Hepatocyte (in vitro differentiated cells): ENCODE data around the gene HK3. TPM values are rescaled to one million over a fixed set of nuclear protein-coding genes. Genes with fewer than 3 reads are reported as not detected.

ENCODE experiments used
- DNase-seq: peaks from one replicate; pipeline ENCODE4 v3.0.0-alpha.2; 2016; ENCODE audit warnings: low spot score
- H2AFZ ChIP-seq: fragments of 200-600 bp; sonication (generic); 2 replicates; pipeline ENCODE4 v1.6.0; 2016; ENCODE audit warnings: antibody characterized with exemption, mild to moderate bottlenecking
- H3K27ac ChIP-seq: fragments of 200-600 bp; sonication (generic); 2 replicates; pipeline ENCODE4 v1.5.1; 2016; ENCODE audit warnings: mild to moderate bottlenecking
- H3K27me3 ChIP-seq: fragments of 200-600 bp; sonication (generic); 2 replicates; pipeline ENCODE4 v1.6.1; 2016
- H3K36me3 ChIP-seq: fragments of 200-600 bp; sonication (generic); replicated peaks from 2 replicates; pipeline ENCODE4 v1.5.1; 2016; ENCODE audit warnings: low read depth; ENCODE audit not compliant: insufficient read depth
- H3K4me1 ChIP-seq: fragments of 200-600 bp; sonication (generic); 2 replicates; pipeline ENCODE4 v1.5.1; 2016; ENCODE audit warnings: mild to moderate bottlenecking, moderate library complexity; ENCODE audit not compliant: insufficient read depth
- H3K4me2 ChIP-seq: fragments of 200-600 bp; sonication (generic); 2 replicates; pipeline ENCODE4 v1.6.0; 2016
- H3K4me3 ChIP-seq: fragments of 200-600 bp; sonication (generic); 2 replicates; pipeline ENCODE4 v1.5.1; 2016; ENCODE audit warnings: mild to moderate bottlenecking
- H3K79me2 ChIP-seq: fragments of 200-600 bp; sonication (generic); 2 replicates; pipeline ENCODE4 v1.6.0; 2017; ENCODE audit warnings: mild to moderate bottlenecking
- H3K9me2 ChIP-seq: fragments of 200-600 bp; sonication (generic); replicated peaks from 2 replicates; pipeline ENCODE4 v1.6.0; 2017; ENCODE audit warnings: mild to moderate bottlenecking; ENCODE audit not compliant: insufficient read depth
- H3K9me3 ChIP-seq: fragments of 200-600 bp; sonication (generic); 2 replicates; pipeline ENCODE4 v1.5.1; 2016; ENCODE audit warnings: low read depth, mild to moderate bottlenecking
- H4K20me1 ChIP-seq: fragments of 200-600 bp; sonication (generic); 2 replicates; pipeline ENCODE4 v1.6.0; 2016; ENCODE audit warnings: mild to moderate bottlenecking; ENCODE audit not compliant: insufficient read depth, poor library complexity, severe bottlenecking
- EZH2 ChIP-seq: fragments of 200-600 bp; sonication (generic); IDR thresholded peaks from 2 replicates; pipeline ENCODE4 v1.6.1; 2016; ENCODE audit warnings: antibody characterized with exemption, mild to moderate bottlenecking, borderline replicate concordance
- EZH2phosphoT487 ChIP-seq: fragments of 200-600 bp; sonication (generic); IDR thresholded peaks from one replicate; pipeline ENCODE4 v1.6.1; 2018; ENCODE audit warnings: antibody characterized with exemption, mild to moderate bottlenecking, low read depth, moderate library complexity; ENCODE audit not compliant: unreplicated experiment, severe bottlenecking
- WGBS: methylation state at CpG from one replicate; pipeline ENCODE4 v1.1.6; 2016; ENCODE audit warnings: low lambda C conversion rate; ENCODE audit errors: missing lambda C conversion rate; 5-methylcytosine and 5-hydroxymethylcytosine counted together
- polyA plus RNA-seq: library from polyadenylated mRNA; unstranded; fragments of >200 nt; fragmentation: Nextera tagmentation; extraction: Ambion mirVana; gene quantifications from 2 replicates; pipeline ENCODE4 v1.2.1, GENCODE V29; 2016
- total RNA-seq: library from RNA; depleted of rRNA; stranded (reverse); fragments of >200 nt; gene quantifications from 2 replicates; pipeline ENCODE4 v1.2.3, GENCODE V29; 2014
- TF ChIP-seq, protein P1 (sequence below): fragments of 200-600 bp; sonication (generic); IDR thresholded peaks from 2 replicates; pipeline ENCODE4 v1.5.1; 2016; ENCODE audit warnings: antibody characterized with exemption, mild to moderate bottlenecking; ENCODE audit not compliant: poor library complexity

The HK3 gene
- total and polyA plus RNA-seq, 2 experiments from 2014 or later, result 0.73 TPM; not detected in 1

GRCh38 chr5:176886336-176887251 is 12.6 kb downstream of the HK3 start:
- H3K9me3 ChIP-seq, result no peaks in the 10 kb centered on the region
- no peaks in the 10 kb centered on the region for H3K4me1 ChIP-seq
- H3K36me3 ChIP-seq, result no peaks in the 10 kb centered on the region
- H3K9me2 ChIP-seq, result no peaks in the 10 kb centered on the region
- H3K79me2 ChIP-seq, result no peaks in the 10 kb centered on the region
- TF ChIP-seq EZH2 (no peak), EZH2phosphoT487 (no peak)
- TF ChIP-seq, protein P1, sequence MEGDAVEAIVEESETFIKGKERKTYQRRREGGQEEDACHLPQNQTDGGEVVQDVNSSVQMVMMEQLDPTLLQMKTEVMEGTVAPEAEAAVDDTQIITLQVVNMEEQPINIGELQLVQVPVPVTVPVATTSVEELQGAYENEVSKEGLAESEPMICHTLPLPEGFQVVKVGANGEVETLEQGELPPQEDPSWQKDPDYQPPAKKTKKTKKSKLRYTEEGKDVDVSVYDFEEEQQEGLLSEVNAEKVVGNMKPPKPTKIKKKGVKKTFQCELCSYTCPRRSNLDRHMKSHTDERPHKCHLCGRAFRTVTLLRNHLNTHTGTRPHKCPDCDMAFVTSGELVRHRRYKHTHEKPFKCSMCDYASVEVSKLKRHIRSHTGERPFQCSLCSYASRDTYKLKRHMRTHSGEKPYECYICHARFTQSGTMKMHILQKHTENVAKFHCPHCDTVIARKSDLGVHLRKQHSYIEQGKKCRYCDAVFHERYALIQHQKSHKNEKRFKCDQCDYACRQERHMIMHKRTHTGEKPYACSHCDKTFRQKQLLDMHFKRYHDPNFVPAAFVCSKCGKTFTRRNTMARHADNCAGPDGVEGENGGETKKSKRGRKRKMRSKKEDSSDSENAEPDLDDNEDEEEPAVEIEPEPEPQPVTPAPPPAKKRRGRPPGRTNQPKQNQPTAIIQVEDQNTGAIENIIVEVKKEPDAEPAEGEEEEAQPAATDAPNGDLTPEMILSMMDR, result no peak
- DNase-seq, result no peak
- H4K20me1 ChIP-seq, result no peaks in the 10 kb centered on the region
- H3K27ac ChIP-seq, result no peak overlapping the region
- H3K4me3 ChIP-seq, result no peak overlapping the region
- H3K4me2 ChIP-seq, result no peak overlapping the region
- H2AFZ ChIP-seq, result no peak overlapping the region
- WGBS, result 89% methylated on average over 12 of the region's 13 CpGs
- H3K27me3 ChIP-seq, result no peaks in the 10 kb centered on the region

- Histone ChIP-seq H3K9me3 (no peaks in the 10 kb centered on the region), H3K27me3 (no peaks in the 10 kb centered on the region), H2AFZ (no peak overlapping the region), H3K4me2 (no peak overlapping the region), H3K9me2 (no peaks in the 10 kb centered on the region), H4K20me1 (no peaks in the 10 kb centered on the region), H3K27ac (no peak overlapping the region), H3K4me1 (no peaks in the 10 kb centered on the region), H3K79me2 (no peaks in the 10 kb centered on the region), H3K4me3 (no peak overlapping the region), H3K36me3 (no peaks in the 10 kb centered on the region)
- no peak for DNase-seq
- 56% methylated on average over 4 of the region's 4 CpGs for WGBS
- no peak for TF ChIP-seq EZH2
- TF ChIP-seq EZH2phosphoT487, result no peak
- TF ChIP-seq, protein P1, result no peak
These were observed 14.6 kb downstream of the HK3 start for GRCh38 chr5:176884571-176884890.

DNA sequence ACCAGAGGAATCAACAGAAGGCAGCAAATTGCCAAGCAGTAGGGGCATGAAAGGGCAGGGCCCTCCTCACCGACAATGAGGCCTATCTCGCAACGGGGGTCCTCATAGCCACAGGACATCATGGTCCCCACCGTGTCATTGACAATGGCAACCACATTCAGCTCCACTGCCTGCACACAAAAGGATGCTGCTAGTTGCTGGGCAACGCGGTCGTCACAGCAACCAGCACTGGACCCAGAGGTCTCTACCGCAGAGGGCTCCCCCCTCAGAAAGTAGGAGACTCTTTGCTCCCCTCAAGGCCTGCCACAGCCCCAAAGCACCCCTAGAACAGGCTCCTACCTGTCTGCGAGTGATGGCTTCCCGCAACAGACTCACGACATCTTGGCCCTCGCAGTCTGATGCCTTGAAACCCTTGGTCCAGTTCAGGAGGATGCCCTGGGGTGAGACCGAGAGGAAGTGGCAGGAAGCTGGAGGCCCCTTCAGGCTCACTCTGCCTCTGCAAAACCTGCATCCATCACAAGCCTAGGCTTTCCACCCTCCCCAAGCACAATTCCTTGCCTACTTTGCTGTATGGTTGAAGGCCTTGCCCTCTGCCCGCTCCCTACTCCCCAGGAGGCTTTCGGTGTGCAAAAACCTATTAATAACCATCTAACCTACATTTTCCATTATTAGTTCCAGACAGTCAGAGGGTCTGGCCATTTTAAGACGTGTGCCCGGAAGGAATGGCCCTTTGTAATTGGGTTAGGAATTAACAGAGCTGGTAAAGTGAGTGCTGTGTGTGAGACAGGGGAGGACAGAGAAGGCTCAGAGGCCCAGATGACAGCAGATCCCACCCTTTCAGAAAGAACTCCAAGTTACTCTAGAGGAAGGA is 15.2 kb downstream of the HK3 start:
- Histone ChIP-seq H3K4me1 (no peaks in the 10 kb centered on the region), H3K4me2 (no peak overlapping the region), H3K9me3 (no peaks in the 10 kb centered on the region), H3K27me3 (no peaks in the 10 kb centered on the region), H3K79me2 (no peaks in the 10 kb centered on the region), H3K4me3 (no peak overlapping the region), H3K36me3 (no peaks in the 10 kb centered on the region), H4K20me1 (no peaks in the 10 kb centered on the region), H3K9me2 (no peaks in the 10 kb centered on the region), H3K27ac (no peak overlapping the region), H2AFZ (no peak overlapping the region)
- TF ChIP-seq EZH2 (no peak), EZH2phosphoT487 (no peak)
- TF ChIP-seq, protein P1, result no peak
- no peak for DNase-seq
- WGBS, result 85% methylated on average over 17 of the region's 17 CpGs
